GM23248 (cell line): ENCODE measurements around the gene FKBP1B. TPM values are rescaled to one million over a fixed set of nuclear protein-coding genes. Genes with fewer than 3 reads are reported as not detected.
"Not testable (repeated sequence)": the region's sequence is repeated elsewhere in the genome, so short reads cannot be mapped to it uniquely, and the experiment has no call there.

Experiments used
- DNase-seq: peaks from one replicate; pipeline ENCODE4 v3.0.0-alpha.2; 2015
- H2AFZ ChIP-seq: fragments of 200-600 bp; sonication (generic); 2 replicates; pipeline ENCODE4 v1.6.1; 2016; ENCODE audit warnings: antibody characterized with exemption
- H3F3A ChIP-seq: fragments of 200-600 bp; sonication (generic); 2 replicates; pipeline ENCODE4 v1.6.1; 2016; ENCODE audit warnings: mild to moderate bottlenecking, antibody characterized with exemption, mixed run types; ENCODE audit not compliant: insufficient read depth
- H3K27ac ChIP-seq: fragments of 200-600 bp; sonication (generic); 2 replicates; pipeline ENCODE4 v1.5.1; 2016; ENCODE audit warnings: mild to moderate bottlenecking
- H3K27me3 ChIP-seq: fragments of 200-600 bp; sonication (generic); replicated peaks from 2 replicates; pipeline ENCODE4 v1.6.1; 2016; ENCODE audit warnings: mild to moderate bottlenecking; ENCODE audit not compliant: insufficient read depth
- H3K36me3 ChIP-seq: fragments of 200-600 bp; sonication (generic); 2 replicates; pipeline ENCODE4 v1.6.1; 2016; ENCODE audit warnings: low read depth, mild to moderate bottlenecking
- H3K4me1 ChIP-seq: fragments of 200-600 bp; sonication (generic); 2 replicates; pipeline ENCODE4 v1.6.1; 2016; ENCODE audit warnings: mild to moderate bottlenecking; ENCODE audit not compliant: insufficient read depth
- H3K4me2 ChIP-seq: fragments of 200-600 bp; sonication (generic); one replicate; pipeline ENCODE4 v1.6.1; 2016; ENCODE audit warnings: mild to moderate bottlenecking; ENCODE audit not compliant: unreplicated experiment
- H3K4me3 ChIP-seq: fragments of 200-600 bp; sonication (generic); 2 replicates; pipeline ENCODE4 v1.5.1; 2016; ENCODE audit warnings: mild to moderate bottlenecking
- H3K79me2 ChIP-seq: fragments of 200-600 bp; sonication (generic); 2 replicates; pipeline ENCODE4 v1.6.1; 2016; ENCODE audit warnings: mild to moderate bottlenecking; ENCODE audit not compliant: insufficient read depth
- H3K9ac ChIP-seq: fragments of 200-600 bp; sonication (generic); 2 replicates; pipeline ENCODE4 v1.6.1; 2016; ENCODE audit warnings: mild to moderate bottlenecking
- H3K9me2 ChIP-seq: fragments of 200-600 bp; sonication (generic); 2 replicates; pipeline ENCODE4 v1.6.1; 2016; ENCODE audit warnings: mixed run types, mild to moderate bottlenecking, moderate library complexity; ENCODE audit not compliant: insufficient read depth
- H3K9me3 ChIP-seq: fragments of 200-600 bp; sonication (generic); one replicate; pipeline ENCODE4 v1.6.1; 2017; ENCODE audit warnings: low read depth
- H4K20me1 ChIP-seq: fragments of 200-600 bp; sonication (generic); 2 replicates; pipeline ENCODE4 v1.6.0; 2016; ENCODE audit not compliant: insufficient read depth
- EZH2 ChIP-seq: fragments of 200-600 bp; sonication (generic); IDR thresholded peaks from 2 replicates; pipeline ENCODE4 v1.6.1; 2018; ENCODE audit warnings: antibody characterized with exemption, mild to moderate bottlenecking; ENCODE audit not compliant: insufficient read depth, poor library complexity, severe bottlenecking
- EZH2phosphoT487 ChIP-seq: fragments of 200-600 bp; sonication (generic); IDR thresholded peaks from 2 replicates; pipeline ENCODE4 v1.6.1; 2018; ENCODE audit warnings: antibody characterized with exemption, moderate library complexity, mild to moderate bottlenecking, low read depth; ENCODE audit not compliant: insufficient read depth
- WGBS, 2 experiments: methylation state at CpG; one replicate each; pipeline ENCODE4 v1.1.6; 2015 to 2017; ENCODE audit warnings: low lambda C conversion rate in 2 of 2, low coverage in 1 of 2; ENCODE audit errors: missing lambda C conversion rate in 2 of 2; 5-methylcytosine and 5-hydroxymethylcytosine counted together
- in situ Hi-C: fragments of 300-500 bp; cut with MboI; formaldehyde crosslinking; loops from 2 replicates; pipeline ENCODE4 v1.15.0; 2020
- polyA plus RNA-seq: library from polyadenylated mRNA; unstranded; fragments of >200 nt; fragmentation: Nextera tagmentation; extraction: Ambion mirVana; gene quantifications from 2 replicates; pipeline ENCODE4 v1.2.1, GENCODE V29; 2016
- total RNA-seq: library from RNA; depleted of rRNA; stranded (reverse); fragments of >200 nt; shearing (Covaris generic); gene quantifications from 2 replicates; pipeline ENCODE4 v1.2.3, GENCODE V29; 2014

The FKBP1B gene
- total and polyA plus RNA-seq, 2 experiments from 2014 or later, result 7.5 to 8.7 TPM

- Histone ChIP-seq H2AFZ (no peak overlapping the region), H3F3A (no peaks in the 10 kb centered on the region), H3K27ac (no peak overlapping the region), H3K4me2 (no peak overlapping the region), H3K9me3 (no peaks in the 10 kb centered on the region), H4K20me1 (no peaks in the 10 kb centered on the region), H3K27me3 (no peaks in the 10 kb centered on the region; the same call in 1 of the 2 replicates), H3K36me3 (no peaks in the 10 kb centered on the region), H3K4me1 (peaks cover 15% of the 10 kb centered on the region), H3K9ac (no peak overlapping the region), H3K79me2 (no peaks in the 10 kb centered on the region), H3K4me3 (no peak overlapping the region), H3K9me2 (no peaks in the 10 kb centered on the region)
- TF ChIP-seq EZH2phosphoT487 (no peak), EZH2 (no peak)
- 81 to 84% methylated on average over 9 of the region's 9 CpGs for WGBS, 2 experiments
- no peak for DNase-seq
- in situ Hi-C loops, result no loop called here
Observed at GRCh38 chr2:24012521-24013188, 36.9 kb upstream of the FKBP1B start.

GRCh38 chr2:24014902-24015301 lies 34.6 kb upstream of the FKBP1B start:
- Histone ChIP-seq H3K4me2 (peak overlapping the region; percentile 24), H3K4me1 (peaks cover 15% of the 10 kb centered on the region), H3K27ac (peak overlapping the region; percentile 13; the same call in 1 of the 2 replicates)
- H3K9me2 ChIP-seq, H3K9ac ChIP-seq, H3K79me2 ChIP-seq, H4K20me1 ChIP-seq, H3K9me3 ChIP-seq, H3K4me3 ChIP-seq, H2AFZ ChIP-seq, H3F3A ChIP-seq, H3K27me3 ChIP-seq, H3K36me3 ChIP-seq, in situ Hi-C loops, DNase-seq: not testable (repeated sequence)
- 85 to 91% methylated on average over 6 of the region's 6 CpGs for WGBS, 2 experiments

GRCh38 chr2:24015562-24016375 lies 33.8 kb upstream of the FKBP1B start:
- WGBS, 2 experiments, result 48 to 52% methylated on average over 10 to 11 of the region's 11 CpGs
- 0 out of 2 replicates have a peak overlapping the region, but pooled peaks have one; percentile 32 for H2AFZ ChIP-seq
- H3K36me3 ChIP-seq, result no peaks in the 10 kb centered on the region
- in situ Hi-C loops, result no loop called here
- H3K27me3 ChIP-seq, result no peaks in the 10 kb centered on the region; the same call in 1 of the 2 replicates
- H3K27ac ChIP-seq, result peak overlapping the region; percentile 47
- H4K20me1 ChIP-seq, result no peaks in the 10 kb centered on the region
- peak; percentile 75 for DNase-seq
- H3K4me1 ChIP-seq, result peaks cover 15% of the 10 kb centered on the region
- no peaks in the 10 kb centered on the region for H3F3A ChIP-seq
- no peak overlapping the region for H3K4me3 ChIP-seq
- peak overlapping the region; percentile 30; the same call in 1 of the 2 replicates for H3K9ac ChIP-seq
- H3K9me3 ChIP-seq, result no peaks in the 10 kb centered on the region
- H3K4me2 ChIP-seq, result peak overlapping the region; percentile 24
- H3K9me2 ChIP-seq, result no peaks in the 10 kb centered on the region
- TF ChIP-seq EZH2 (no peak), EZH2phosphoT487 (no peak)
- no peaks in the 10 kb centered on the region for H3K79me2 ChIP-seq

GRCh38 chr2:24016376-24016761 lies 33.2 kb upstream of the FKBP1B start:
- 95 to 96% methylated on average over 9 of the region's 9 CpGs for WGBS, 2 experiments
- H3K4me2 ChIP-seq, result no peak overlapping the region
- H3F3A ChIP-seq, result no peaks in the 10 kb centered on the region
- no peaks in the 10 kb centered on the region for H3K9me2 ChIP-seq
- in situ Hi-C loops, result no loop called here
- H3K9me3 ChIP-seq, result no peaks in the 10 kb centered on the region
- H3K4me3 ChIP-seq, result no peak overlapping the region
- H3K27me3 ChIP-seq, result no peaks in the 10 kb centered on the region; the same call in 1 of the 2 replicates
- no peak overlapping the region for H2AFZ ChIP-seq
- H4K20me1 ChIP-seq, result no peaks in the 10 kb centered on the region
- TF ChIP-seq EZH2, result no peak
- no peak for TF ChIP-seq EZH2phosphoT487
- DNase-seq, result peak; percentile 8
- no peaks in the 10 kb centered on the region for H3K36me3 ChIP-seq
- H3K9ac ChIP-seq, result no peak overlapping the region; the same call in 1 of the 2 replicates
- no peaks in the 10 kb centered on the region for H3K79me2 ChIP-seq
- peak overlapping the region; percentile 47; the same call in 1 of the 2 replicates for H3K27ac ChIP-seq
- H3K4me1 ChIP-seq, result peaks cover 15% of the 10 kb centered on the region
